ENCODE data around the gene PLEKHB1.
"Not testable (repeated sequence)": the region's sequence is repeated elsewhere in the genome, so short reads cannot be mapped to it uniquely, and the experiment has no call there.

The PLEKHB1 gene

DNA sequence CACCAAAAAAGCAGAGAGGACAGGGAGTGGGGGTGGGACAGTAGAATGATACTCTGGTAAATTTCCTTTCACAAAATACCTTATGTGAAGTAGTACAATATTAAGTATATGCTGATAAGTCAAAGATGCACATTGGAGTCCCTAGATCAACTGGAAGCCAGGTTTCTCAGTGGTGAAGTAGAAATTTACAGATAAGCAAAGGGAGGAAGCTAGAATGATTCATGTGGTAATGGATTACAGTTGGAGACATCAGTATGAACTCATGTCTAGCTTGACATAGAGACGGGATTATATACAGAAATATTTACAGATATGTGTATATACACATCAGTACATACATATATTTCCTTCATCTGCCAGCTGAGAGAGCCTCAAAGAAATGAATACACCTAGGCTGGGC is 21.5 kb downstream of the PLEKHB1 start:
- Histone ChIP-seq H3K9ac (ENCODE audit: low read length) (no peak overlapping the region), H3K27ac (ENCODE audit: low read length) (no peak overlapping the region), H3K36me3 (replicated peaks; ENCODE audit: low read depth, low read length) (no peaks in the 10 kb centered on the region), H3K4me1 (ENCODE audit: low read length) (peaks cover 6% of the 10 kb centered on the region), H3K27me3 (ENCODE audit: low read depth, low read length) (no peaks in the 10 kb centered on the region), H3K79me2 (ENCODE audit: low read length) (no peaks in the 10 kb centered on the region), H3K4me2 (ENCODE audit: low read length) (no peak overlapping the region), H2AFZ (ENCODE audit: low read depth, low read length) (no peak overlapping the region), H3K4me3 (ENCODE audit: low read length) (no peak overlapping the region), H4K20me1 (ENCODE audit: insufficient read depth, low read length) (no peaks in the 10 kb centered on the region), H3K9me3 (ENCODE audit: insufficient read depth, low read length) (no peaks in the 10 kb centered on the region)
- no peak for TF ChIP-seq CTCF (IDR thresholded peaks at IDR 0.05; ENCODE audit: low read depth, low read length)
- no peak for TF ChIP-seq EZH2phosphoT487 (IDR thresholded peaks at IDR 0.05; ENCODE audit: low read depth)

- H3K36me3 ChIP-seq (replicated peaks; ENCODE audit: low read depth, low read length) = no peaks in the 10 kb centered on the region
- no peaks in the 10 kb centered on the region for H3K9me3 ChIP-seq (ENCODE audit: insufficient read depth, low read length)
- peaks cover 6% of the 10 kb centered on the region for H3K4me1 ChIP-seq (ENCODE audit: low read length)
- no peaks in the 10 kb centered on the region for H3K79me2 ChIP-seq (ENCODE audit: low read length)
- H3K27me3 ChIP-seq (ENCODE audit: low read depth, low read length) = no peaks in the 10 kb centered on the region
- H4K20me1 ChIP-seq (ENCODE audit: insufficient read depth, low read length) = no peaks in the 10 kb centered on the region
- no peak overlapping the region for H3K4me3 ChIP-seq (ENCODE audit: low read length)
- no peak overlapping the region for H2AFZ ChIP-seq (ENCODE audit: low read depth, low read length)
- H3K9ac ChIP-seq (ENCODE audit: low read length) = no peak overlapping the region
- TF ChIP-seq EZH2phosphoT487 (IDR thresholded peaks at IDR 0.05; ENCODE audit: low read depth) (no peak), CTCF (IDR thresholded peaks at IDR 0.05; ENCODE audit: low read depth, low read length) (no peak)
- no peak overlapping the region for H3K4me2 ChIP-seq (ENCODE audit: low read length)
- no peak overlapping the region for H3K27ac ChIP-seq (ENCODE audit: low read length)
Measured at GRCh38 chr11:73670808-73671207, 24.4 kb downstream of the PLEKHB1 start.

- no peak overlapping the region for H2AFZ ChIP-seq (ENCODE audit: low read depth, low read length)
- H4K20me1 ChIP-seq (ENCODE audit: insufficient read depth, low read length) = no peaks in the 10 kb centered on the region
- no peaks in the 10 kb centered on the region for H3K9me3 ChIP-seq (ENCODE audit: insufficient read depth, low read length)
- H3K9ac ChIP-seq (ENCODE audit: low read length) = no peak overlapping the region
- H3K4me1 ChIP-seq (ENCODE audit: low read length) = peaks cover 6% of the 10 kb centered on the region
- no peak overlapping the region for H3K27ac ChIP-seq (ENCODE audit: low read length)
- no peak overlapping the region for H3K4me2 ChIP-seq (ENCODE audit: low read length)
- H3K36me3 ChIP-seq (replicated peaks; ENCODE audit: low read depth, low read length) = no peaks in the 10 kb centered on the region
- no peaks in the 10 kb centered on the region for H3K79me2 ChIP-seq (ENCODE audit: low read length)
- no peak overlapping the region for H3K4me3 ChIP-seq (ENCODE audit: low read length)
- H3K27me3 ChIP-seq (ENCODE audit: low read depth, low read length) = no peaks in the 10 kb centered on the region
- no peak for TF ChIP-seq EZH2phosphoT487 (IDR thresholded peaks at IDR 0.05; ENCODE audit: low read depth)
- TF ChIP-seq CTCF (IDR thresholded peaks at IDR 0.05; ENCODE audit: low read depth, low read length) = no peak
Measured at GRCh38 chr11:73671701-73672100, 25.3 kb downstream of the PLEKHB1 start.

DNA sequence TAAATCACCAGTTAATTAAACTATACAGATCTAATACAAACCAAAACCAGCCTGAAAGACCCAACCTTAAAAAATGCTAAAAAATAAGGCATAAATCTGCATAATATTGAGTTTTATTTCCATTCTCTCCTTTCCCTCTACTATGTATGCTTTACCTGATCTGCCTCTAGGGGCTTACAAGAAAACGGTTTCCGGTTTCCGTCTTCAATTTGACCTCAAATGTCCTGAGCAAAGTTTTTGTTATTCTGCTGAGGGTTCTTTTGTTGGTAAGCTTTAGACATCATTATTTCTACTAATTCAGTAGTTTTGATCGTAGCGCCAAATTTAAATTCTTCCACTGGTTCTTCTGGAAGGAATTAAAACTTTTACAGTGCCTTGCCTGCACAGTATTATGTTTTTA is 30.2 kb downstream of the PLEKHB1 start:
- H3K4me1 ChIP-seq (ENCODE audit: low read length); H3K4me3 ChIP-seq (ENCODE audit: low read length); H3K79me2 ChIP-seq (ENCODE audit: low read length); H3K27me3 ChIP-seq (ENCODE audit: low read depth, low read length); H3K9ac ChIP-seq (ENCODE audit: low read length); H2AFZ ChIP-seq (ENCODE audit: low read depth, low read length); H3K36me3 ChIP-seq (replicated peaks; ENCODE audit: low read depth, low read length); H3K4me2 ChIP-seq (ENCODE audit: low read length); H3K27ac ChIP-seq (ENCODE audit: low read length); H3K9me3 ChIP-seq (ENCODE audit: insufficient read depth, low read length); H4K20me1 ChIP-seq (ENCODE audit: insufficient read depth, low read length): not testable (repeated sequence)

- no peaks in the 10 kb centered on the region for H3K79me2 ChIP-seq (ENCODE audit: low read length)
- peaks cover 11% of the 10 kb centered on the region for H3K36me3 ChIP-seq (replicated peaks; ENCODE audit: low read depth, low read length)
- no peak overlapping the region for H3K27ac ChIP-seq (ENCODE audit: low read length)
- H2AFZ ChIP-seq (ENCODE audit: low read depth, low read length) = no peak overlapping the region
- no peak overlapping the region for H3K4me3 ChIP-seq (ENCODE audit: low read length)
- no peaks in the 10 kb centered on the region for H3K9me3 ChIP-seq (ENCODE audit: insufficient read depth, low read length)
- H4K20me1 ChIP-seq (ENCODE audit: insufficient read depth, low read length) = no peaks in the 10 kb centered on the region
- H3K4me1 ChIP-seq (ENCODE audit: low read length) = no peaks in the 10 kb centered on the region
- H3K27me3 ChIP-seq (ENCODE audit: low read depth, low read length) = no peaks in the 10 kb centered on the region
- no peak overlapping the region for H3K4me2 ChIP-seq (ENCODE audit: low read length)
- H3K9ac ChIP-seq (ENCODE audit: low read length) = no peak overlapping the region
- no peak for TF ChIP-seq CTCF (IDR thresholded peaks at IDR 0.05; ENCODE audit: low read depth, low read length)
- no peak for TF ChIP-seq EZH2phosphoT487 (IDR thresholded peaks at IDR 0.05; ENCODE audit: low read depth)
Measured at GRCh38 chr11:73680687-73681086, 34.3 kb downstream of the PLEKHB1 start.
